Fibroblast of skin of left quadriceps (primary cell): ENCODE results near the gene CHST14.

ENCODE experiments used
- DNase-seq, 2 experiments: peaks; one replicate each; pipeline ENCODE4 v3.0.0-alpha.2; 2013; ENCODE audit warnings: low read depth in 2 of 2

Gene CHST14

DNA sequence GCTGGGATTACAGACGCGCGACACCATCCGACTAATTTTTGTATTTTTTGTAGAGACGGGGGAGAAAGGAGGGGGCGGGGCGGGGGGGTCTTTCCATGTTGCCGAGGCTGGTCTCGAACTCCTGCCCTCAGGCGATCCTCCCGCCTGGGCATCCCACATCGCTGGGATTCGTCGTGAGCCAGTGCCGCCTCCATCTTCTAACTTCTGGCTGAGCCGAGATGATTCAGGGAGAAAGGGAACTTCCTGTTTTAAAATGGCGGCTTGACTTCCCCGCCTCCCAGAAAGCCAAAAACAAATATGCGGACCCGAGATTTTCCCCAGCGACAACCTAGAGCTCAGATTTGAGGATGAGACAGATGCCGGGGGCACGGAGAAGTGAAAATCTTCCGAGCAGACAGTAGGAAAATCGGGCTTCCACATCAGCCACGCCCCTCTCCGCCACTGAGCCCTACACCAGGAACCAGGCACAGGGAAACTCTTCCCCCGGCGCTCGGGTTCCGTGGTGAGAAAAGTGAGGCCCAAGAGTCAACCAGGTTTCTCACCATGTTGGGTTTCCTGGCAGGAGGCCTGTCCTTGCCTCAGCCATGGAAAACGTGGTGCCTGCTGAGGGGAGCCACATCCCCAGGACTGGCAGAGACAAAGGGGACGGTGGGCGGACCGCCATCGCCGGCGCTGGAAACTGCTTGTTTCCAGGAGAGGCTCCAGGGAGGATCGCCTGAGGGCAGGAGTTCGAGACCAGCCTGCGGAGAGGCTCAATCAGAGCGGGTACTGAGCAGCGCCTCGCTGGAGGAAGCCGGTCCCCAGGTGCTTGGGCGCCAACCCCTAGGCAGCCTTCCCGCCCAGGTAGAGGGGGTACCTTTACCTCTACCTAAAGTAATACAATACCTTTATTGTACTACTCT is 18.7 kb downstream of the CHST14 start:
- DNase-seq, result no peak

DNA sequence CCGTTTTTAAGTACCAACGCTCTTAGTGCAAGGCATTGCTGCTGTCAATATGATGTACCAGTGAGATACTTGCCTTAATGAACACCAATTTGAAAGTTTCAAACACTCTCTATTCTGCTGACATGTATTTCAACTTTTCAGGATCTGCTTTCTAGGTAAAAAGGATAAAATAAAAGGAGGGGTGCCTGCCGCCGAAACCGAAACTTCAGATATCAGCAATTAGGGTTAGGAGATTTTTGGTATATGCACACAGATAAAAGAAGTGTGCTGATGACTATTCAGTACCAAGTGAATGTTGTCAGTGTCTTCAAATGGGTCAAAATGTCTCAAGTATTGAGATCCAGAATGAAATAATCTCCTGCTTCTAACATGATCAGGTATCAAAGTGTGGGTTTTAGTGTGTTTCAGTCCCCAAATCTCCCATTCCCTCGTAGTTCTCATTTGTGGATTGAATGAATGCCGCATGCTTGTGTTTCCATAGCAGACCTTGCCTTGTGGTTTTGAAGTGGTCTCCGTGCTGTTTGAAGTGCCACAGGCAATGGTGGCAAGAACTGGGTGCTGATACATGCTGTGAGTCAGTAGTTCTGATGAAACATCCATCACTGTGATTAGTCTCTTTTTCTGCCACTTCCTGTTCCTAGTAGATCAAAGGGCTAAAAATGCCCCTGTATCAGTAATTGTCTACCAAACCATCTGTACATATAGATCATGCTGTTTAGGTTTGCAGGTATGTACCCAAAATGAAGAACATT is 22.5 kb downstream of the CHST14 start:
- DNase-seq, result no peak

DNA sequence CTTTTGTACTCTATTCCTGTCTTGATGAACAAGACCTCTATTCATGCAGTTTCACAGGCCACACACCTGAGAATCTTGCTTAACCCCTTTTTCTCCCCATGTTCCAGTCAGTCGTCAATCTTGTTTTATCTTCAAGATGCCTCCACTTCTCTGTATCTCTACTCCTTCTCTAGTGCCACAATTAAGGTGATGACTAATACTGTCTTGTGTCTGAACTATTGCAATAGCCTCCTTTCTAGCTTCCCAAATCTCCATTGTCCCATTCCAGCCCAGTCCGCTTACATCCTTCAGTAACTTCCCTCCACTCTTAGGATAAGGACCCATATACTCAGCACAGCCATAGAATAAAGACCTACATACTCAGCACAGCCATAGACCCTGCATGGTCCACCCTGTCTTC is 24.7 kb downstream of the CHST14 start:
- DNase-seq, result no peak

DNA sequence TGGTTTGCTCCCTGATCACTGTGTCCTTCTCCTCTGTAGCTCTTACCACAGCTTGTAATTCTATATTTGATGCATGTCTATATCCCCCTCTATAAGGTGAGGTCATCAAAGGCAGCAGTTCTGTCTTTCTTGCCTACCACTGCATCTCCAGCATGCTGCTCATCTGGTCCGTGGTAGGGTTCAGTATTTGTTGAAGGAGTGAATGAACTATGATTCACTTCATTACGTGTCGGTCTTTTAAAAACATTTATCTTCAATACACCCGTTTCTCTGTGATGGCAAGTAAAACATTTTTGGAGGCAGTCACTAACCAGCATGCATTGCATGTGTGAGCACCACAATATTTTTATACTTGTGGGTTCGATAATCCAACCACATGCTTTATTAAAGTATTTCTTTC is 27.6 kb downstream of the CHST14 start:
- DNase-seq, result no peak

DNA sequence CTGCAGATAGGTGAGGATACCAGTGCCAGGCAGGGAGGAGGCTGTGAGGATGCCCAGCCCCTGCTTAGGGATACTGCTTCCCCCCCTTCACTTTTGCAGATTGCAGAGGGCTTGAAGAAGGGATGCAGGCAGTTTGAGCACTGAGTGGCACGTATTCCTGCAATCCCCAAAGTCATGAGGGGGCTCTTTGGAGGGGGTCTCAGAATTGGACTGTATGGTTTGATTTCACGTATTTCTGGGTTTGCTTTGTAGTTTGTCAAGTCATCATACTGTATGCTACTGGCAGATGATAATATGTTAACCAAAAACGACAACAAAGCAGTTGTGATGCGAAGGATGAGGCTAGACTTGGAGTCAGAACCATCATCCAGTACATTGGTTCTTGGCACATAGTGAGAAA is 28.1 kb downstream of the CHST14 start:
- no peak for DNase-seq

DNA sequence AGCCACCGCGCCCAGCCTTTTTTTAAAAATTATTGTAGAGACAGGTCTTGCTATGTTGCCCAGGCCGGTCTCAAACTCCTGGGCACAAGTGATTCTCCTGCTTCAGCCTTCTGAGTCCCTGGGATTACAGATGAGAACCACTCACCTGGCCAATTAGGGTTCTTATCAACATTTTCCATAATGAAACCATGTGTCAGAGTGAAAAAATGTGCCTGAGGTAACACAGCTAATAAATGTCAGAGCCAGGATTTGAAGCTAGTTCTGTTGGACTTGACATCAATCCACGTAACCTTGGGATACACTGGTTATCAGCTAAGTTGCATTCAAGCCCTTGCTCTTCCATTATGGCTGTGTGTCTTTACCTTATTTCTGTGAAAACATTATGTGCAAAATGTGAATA is 29.1 kb downstream of the CHST14 start:
- DNase-seq, result no peak

DNA sequence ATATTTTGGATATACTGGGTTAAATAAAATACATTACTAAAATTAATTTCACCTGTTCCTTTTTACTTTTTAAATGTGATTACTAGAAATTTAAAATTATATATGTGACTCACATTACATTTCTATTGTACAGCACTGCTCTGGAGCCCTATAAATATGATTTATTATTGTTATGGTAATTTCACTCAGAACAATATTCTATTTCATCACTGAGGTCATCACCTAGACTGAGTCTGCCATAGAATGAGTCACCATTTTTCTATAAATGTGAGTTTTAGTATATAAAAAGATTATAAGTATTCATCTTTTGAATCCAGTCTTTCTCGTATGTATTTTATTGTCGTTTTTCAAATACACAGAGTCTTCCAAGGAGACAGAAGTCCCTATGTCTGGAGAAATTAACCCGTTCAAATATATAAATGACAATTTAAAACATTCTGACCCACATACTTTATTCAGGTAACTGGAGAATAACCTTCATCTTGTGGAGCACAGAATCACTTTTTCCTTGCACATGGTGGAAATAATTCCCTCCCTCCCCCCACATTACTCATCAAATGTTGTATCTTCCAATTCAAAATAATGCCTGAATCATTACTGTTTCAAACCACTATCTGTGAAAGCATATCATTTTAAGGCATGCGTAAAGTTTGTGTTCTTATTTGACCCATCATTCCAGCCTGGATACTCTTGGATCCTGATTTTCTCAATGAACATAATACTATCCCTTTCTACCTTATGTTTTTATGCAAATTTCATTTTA is 30.0 kb downstream of the CHST14 start:
- DNase-seq, result peak in 1 of 2 experiments; percentile 23

DNA sequence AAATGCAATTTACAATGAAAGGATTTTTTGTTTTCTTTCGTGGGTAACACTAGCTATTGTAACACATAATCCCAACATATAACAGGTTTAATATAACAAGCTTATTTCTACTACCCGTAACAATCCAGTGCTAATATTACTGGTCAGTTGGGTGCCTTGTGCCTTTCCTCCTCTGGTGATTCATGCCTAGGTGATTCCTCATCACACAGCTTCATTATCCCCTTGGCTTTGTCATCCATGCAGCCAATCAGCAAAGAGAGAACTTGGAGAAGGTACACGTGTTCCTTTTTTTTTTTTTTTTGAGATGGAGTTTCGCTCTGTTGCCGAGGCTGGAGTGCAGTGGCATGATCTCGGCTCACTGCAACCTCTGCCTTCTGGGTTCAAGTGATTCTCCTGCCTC is 30.7 kb downstream of the CHST14 start:
- no peak for DNase-seq

DNA sequence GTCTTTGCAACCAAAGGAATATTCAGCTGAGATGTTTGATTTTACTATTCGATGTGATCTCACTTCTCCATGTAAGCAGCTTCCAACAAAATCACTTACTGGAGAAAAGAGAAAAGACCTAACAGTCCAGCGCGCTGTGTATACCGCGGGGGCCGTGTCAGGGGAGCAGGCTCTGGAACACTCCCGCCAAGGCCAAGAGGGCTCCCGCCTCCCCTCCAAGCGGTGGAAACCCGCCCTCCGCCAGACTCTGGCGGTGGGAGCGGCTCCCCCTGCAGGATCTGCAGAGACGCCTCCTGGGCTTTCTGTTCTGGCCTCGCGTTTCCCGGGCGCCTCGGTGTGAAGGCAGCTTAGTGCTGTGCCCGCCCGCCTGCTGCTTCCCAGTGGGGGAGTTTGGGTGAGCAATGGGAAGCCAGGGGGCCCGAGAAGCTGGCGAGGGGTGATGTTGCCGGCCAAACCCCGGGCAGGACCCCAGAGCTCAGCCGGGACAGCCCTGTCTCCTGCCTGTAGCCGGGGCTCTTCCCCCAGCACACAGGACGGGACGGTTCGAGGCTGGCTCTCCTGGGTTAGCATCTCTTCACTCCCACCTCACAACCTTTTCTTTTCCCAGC is 36.3 kb downstream of the CHST14 start:
- peak in 1 of 2 experiments; percentile 31 for DNase-seq

DNA sequence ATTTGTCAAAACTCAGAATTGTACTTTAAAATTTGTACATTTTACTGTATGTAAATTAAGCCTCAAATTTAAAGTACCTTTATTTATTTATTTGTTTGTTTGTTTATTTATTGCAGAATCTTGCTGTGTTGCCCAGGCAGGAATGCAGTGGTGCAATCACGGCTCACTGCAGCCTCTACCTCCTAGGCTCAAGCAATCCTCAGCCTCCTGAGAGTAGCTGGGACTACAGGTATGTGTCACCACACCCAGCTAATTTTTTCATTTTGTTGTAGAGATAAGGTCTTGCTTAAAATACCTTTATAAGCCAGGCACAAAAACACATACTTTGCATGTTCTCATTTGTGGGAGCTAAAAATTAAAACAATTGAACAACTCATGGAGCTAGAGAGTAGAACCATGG is 37.4 kb downstream of the CHST14 start:
- no peak for DNase-seq

DNA sequence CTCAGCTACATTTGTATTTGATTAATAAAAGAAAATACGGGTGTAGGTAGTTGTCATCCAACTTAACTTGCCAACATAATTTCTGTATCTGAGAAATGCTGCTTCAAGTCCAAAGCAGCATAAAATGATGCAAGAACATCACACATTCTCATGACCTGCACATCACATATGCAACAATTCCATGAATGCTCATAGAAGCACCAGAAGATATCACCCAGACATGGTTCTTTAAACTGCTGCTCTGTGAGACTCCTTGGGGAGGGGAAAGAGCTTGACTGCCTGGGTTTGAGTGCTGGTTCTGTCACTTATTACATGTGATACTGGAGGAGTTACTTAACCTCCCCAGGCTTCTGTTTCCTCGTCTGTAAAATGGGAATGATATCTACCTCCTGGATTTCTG is 39.4 kb downstream of the CHST14 start:
- DNase-seq, result no peak

DNA sequence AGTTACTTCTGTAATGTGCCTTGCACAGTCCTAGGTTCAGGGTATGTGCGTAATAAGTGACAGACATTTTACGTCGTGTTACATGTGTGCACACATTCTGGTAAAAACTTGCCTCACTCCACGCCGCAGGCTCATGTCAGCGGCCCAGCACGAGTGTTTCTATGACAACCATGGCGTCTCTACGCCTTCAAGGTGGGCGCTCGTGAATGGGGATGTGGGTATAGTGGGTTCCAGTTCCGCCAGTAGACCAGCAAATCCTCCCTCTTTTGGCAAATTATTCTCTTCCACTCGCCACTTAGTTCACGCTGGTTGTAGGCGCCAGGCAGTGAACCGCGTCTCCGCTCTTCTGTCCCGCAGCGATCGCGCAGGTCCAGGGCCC is 40.3 kb downstream of the CHST14 start:
- DNase-seq, result no peak

DNA sequence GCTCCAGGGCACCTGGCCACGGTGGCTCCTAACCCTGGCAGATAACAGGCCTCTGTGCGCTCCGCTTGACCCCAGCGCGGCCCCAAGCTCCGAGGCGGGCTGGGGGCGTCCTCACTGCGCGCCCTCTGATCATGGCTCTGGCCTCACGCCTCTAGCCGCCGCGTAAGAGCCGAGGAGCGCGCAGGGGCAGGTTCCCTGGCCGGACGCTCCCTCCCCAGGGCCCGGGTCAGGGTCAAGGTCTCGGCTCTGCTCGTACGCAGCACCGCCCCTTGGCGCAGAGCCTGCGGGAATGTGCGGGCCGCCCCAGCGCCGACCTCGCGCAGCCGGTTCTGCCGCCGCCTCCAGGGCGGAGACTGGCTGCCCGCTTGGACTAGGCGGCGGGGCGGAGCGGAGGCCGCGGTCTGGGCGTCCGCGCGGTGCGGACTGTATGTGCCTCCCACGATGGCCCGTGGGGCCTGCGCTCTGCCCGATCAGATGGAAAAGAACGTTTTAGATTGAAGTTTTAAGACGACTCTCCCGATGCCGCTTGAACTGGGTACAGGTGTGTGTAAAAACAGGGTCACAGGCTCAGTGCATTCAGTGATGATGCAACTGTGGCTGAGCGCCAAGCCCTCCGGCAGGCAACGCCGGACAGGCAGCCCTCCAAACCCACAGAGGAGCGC is 40.8 kb downstream of the CHST14 start:
- DNase-seq, result no peak

DNA sequence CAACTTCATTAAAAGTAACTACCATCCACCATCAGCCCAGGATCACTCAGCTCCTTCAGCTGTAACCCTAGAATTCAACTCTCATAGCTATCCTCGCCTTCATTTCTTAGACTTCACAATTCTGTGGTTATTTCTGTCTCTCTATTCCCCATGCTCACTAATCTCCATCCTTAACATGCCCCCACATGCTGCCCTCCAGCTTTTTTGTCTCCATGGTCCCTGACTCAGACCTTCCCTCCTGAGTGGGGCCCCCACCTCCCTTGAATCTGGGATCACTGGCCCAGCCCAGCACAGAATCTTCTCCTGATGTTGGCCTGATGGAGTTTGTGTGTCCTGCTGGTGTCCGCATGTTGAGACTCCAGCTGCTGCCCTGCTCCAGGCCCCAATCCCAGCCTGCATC is 41.7 kb downstream of the CHST14 start:
- DNase-seq, result no peak

DNA sequence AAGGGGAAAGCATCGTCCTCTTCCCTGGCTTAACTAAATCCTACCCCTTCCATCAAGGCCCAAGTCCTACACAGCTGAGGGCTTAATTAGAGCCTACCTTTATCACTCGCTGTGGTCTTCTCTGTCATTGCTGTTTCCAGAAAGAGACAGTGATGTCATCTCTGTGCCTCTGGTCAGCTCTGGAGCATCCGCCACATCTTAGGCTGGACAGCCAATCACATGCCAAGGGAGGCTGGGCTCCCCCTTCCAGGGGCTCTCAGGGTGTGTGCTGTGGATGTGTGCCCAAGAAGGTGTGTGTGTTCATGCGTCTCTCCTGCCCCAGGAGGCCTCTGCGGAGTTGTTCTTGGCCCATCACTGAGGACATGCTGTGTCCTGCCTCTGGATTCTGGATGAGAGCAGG is 42.8 kb downstream of the CHST14 start:
- DNase-seq, result no peak

DNA sequence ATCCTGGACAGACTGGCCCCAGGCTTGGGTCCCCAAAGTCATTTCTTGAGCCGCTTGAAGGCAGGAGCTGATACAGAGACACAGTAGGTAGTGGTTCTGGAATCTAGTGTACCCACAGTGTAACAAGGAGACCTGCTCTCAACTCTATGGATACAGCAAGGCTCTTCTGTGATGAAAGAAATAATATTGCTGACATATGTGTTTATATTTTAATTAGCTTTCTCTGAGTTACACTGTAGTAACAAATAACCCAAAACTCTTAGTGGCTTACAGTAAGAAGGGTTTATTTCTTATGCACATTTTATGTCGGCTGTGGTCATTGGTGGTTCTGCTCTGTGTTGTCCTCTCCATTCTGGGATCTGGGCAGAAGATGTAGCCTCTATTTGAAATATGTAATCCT is 45.5 kb downstream of the CHST14 start:
- no peak for DNase-seq
